Common myeloid progenitor, CD34-positive (primary cell): ENCODE measurements around the gene RCBTB1.
"Not testable (repeated sequence)": the region's sequence is repeated elsewhere in the genome, so short reads cannot be mapped to it uniquely, and the experiment has no call there.

Experiments
- CTCF ChIA-PET: fragments of 350-600 bp; sonication (Branson Sonifier 250); formaldehyde crosslinking; loops from one replicate; lab custom pipeline; 2021; ENCODE audit warnings: antibody characterized with exemption; lab: Charles Lee
- POLR2A ChIA-PET: fragments of 350-600 bp; sonication (Branson Sonifier 250); formaldehyde crosslinking; loops from one replicate; lab custom pipeline; 2021; ENCODE audit warnings: antibody characterized with exemption; lab: Charles Lee
- DNase-seq, 3 donors: peaks; one replicate each; pipeline versions ENCODE4 v3.0.0 to v3.0.0-alpha.2; 2013
- H3K27ac ChIP-seq, 2 experiments: 1 replicate in 1 of 2; 2 replicates in 1 of 2; pipeline ENCODE4 v1.7.0; 2013; ENCODE audit warnings: inconsistent platforms in 2 of 2, low read length in 2 of 2, mild to moderate bottlenecking in 2 of 2, low read depth in 1 of 2, moderate library complexity in 1 of 2; ENCODE audit not compliant: severe bottlenecking in 2 of 2, insufficient read depth in 1 of 2, poor library complexity in 1 of 2
- H3K27me3 ChIP-seq, 5 experiments: replicated peaks in 2 of 5; 1 replicate in 3 of 5; 2 replicates in 2 of 5; pipeline versions ENCODE4 v1.6.1 to v1.7.0; 2013; ENCODE audit warnings: low read length in 4 of 5, mild to moderate bottlenecking in 2 of 5, moderate library complexity in 2 of 5, inconsistent platforms in 1 of 5; ENCODE audit not compliant: insufficient read depth in 5 of 5, control insufficient read depth in 4 of 5
- H3K36me3 ChIP-seq, 4 experiments: 1 replicate in 2 of 4; 2 replicates in 2 of 4; pipeline versions ENCODE4 v1.6.1 to v1.7.0; 2013; ENCODE audit warnings: low read length in 3 of 4, control low read depth in 1 of 4, mild to moderate bottlenecking in 1 of 4; ENCODE audit not compliant: control insufficient read depth in 4 of 4, insufficient read depth in 4 of 4
- H3K4me1 ChIP-seq, 4 experiments: 1 replicate in 3 of 4; 2 replicates in 1 of 4; pipeline versions ENCODE4 v1.6.1 to v1.7.1; 2013; ENCODE audit warnings: low read length in 3 of 4, mild to moderate bottlenecking in 3 of 4, control low read depth in 1 of 4, inconsistent platforms in 1 of 4, moderate library complexity in 1 of 4; ENCODE audit not compliant: control insufficient read depth in 4 of 4, insufficient read depth in 4 of 4; ENCODE audit errors: control extremely low read depth in 1 of 4
- H3K4me3 ChIP-seq, 7 experiments: 1 replicate in 4 of 7; 2 replicates in 3 of 7; pipeline versions ENCODE4 v1.5.1 to v1.7.0; 2013; ENCODE audit warnings: mild to moderate bottlenecking in 7 of 7, low read length in 6 of 7, moderate library complexity in 6 of 7, inconsistent platforms in 2 of 7, low read depth in 2 of 7, control low read depth in 1 of 7; ENCODE audit not compliant: insufficient read depth in 4 of 7, control insufficient read depth in 1 of 7; ENCODE audit errors: extremely low read depth in 1 of 7
- H3K9me3 ChIP-seq, 5 experiments: 1 replicate in 4 of 5; 2 replicates in 1 of 5; pipeline versions ENCODE4 v1.6.1 to v1.7.1; 2013; ENCODE audit warnings: low read length in 4 of 5, mild to moderate bottlenecking in 2 of 5, inconsistent platforms in 1 of 5, low read depth in 1 of 5, moderate library complexity in 1 of 5; ENCODE audit not compliant: control insufficient read depth in 4 of 5, insufficient read depth in 2 of 5; ENCODE audit errors: control extremely low read depth in 1 of 5
- WGBS: methylation state at CpG from one replicate; pipeline ENCODE4 v1.1.5; 2013; ENCODE audit not compliant: insufficient coverage; 5-methylcytosine and 5-hydroxymethylcytosine counted together

RCBTB1 gene

GRCh38 chr13:49496837-49497236 lies 88.5 kb downstream of the RCBTB1 start:
- Histone ChIP-seq H3K4me1 (peaks cover 2 to 25% (median 16%) of the 10 kb centered on the region in 4 experiments), H3K27ac (peak overlapping the region in 1 of 2 experiments; percentile 44), H3K36me3 (peaks cover 4 to 23% (median 15%) of the 10 kb centered on the region in 4 experiments), H3K4me3 (peak overlapping the region in 4 of 7 experiments; percentile 56 to 92 (median 74))
- WGBS = 93% methylated on average over 6 of the region's 11 CpGs
- H3K27me3 ChIP-seq, H3K9me3 ChIP-seq: not testable (repeated sequence)
- ChIA-PET CTCF (interaction anchor here (0.8 to 1.2 kb wide), 2 partner anchors 110 to 112 kb away, joined by 3 to 4 read pairs; no protein-coding TSS in a partner anchor), POLR2A (interaction anchor here (0.6 kb wide), 1 partner anchor 110 kb away, joined by 6 read pairs; no protein-coding TSS in a partner anchor)
- peak in 2 of 3 donors; percentile 14 to 15 for DNase-seq

GRCh38 chr13:49495783-49496762 lies 89.3 kb downstream of the RCBTB1 start, which contains the start of gene PHF11:
PHF11 (plus strand) TSS chr13:49495953; CDS start chr13:49496002, 49 bp downstream.
- ChIA-PET POLR2A (interaction anchor here (0.6 to 2.0 kb wide), 4 partner anchors 10 to 111 kb away, joined by 3 to 6 read pairs (median 4); no protein-coding TSS in a partner anchor), CTCF (interaction anchor here (0.8 to 3.4 kb wide), 10 partner anchors 22 to 132 kb away, joined by 3 to 11 read pairs (median 4); partner anchors contain the start of genes ARL11, CAB39L and SETDB2)
- H3K4me1 ChIP-seq = peaks cover 2 to 25% (median 16%) of the 10 kb centered on the region in 4 experiments
- H3K27ac ChIP-seq = peak within 1 kb of the TSS; percentile 21 to 75
- peak; percentile 88 to 96 (median 95) for DNase-seq
- WGBS = 0% methylated on average over 36 of the region's 71 CpGs
- no peaks in the 10 kb centered on the region for H3K27me3 ChIP-seq
- H3K36me3 ChIP-seq = peaks cover 9 to 30% (median 15%) of the 10 kb centered on the region in 4 experiments
- peak within 1 kb of the TSS; percentile 36 to 92 (median 76) for H3K4me3 ChIP-seq
- no peaks in the 10 kb centered on the region for H3K9me3 ChIP-seq

GRCh38 chr13:49494645-49495044 lies 90.7 kb downstream of the RCBTB1 start:
- Histone ChIP-seq H3K36me3 (peaks cover 8 to 32% (median 14%) of the 10 kb centered on the region in 4 experiments), H3K9me3 (no peaks in the 10 kb centered on the region), H3K27ac (no peak overlapping the region), H3K4me3 (peak overlapping the region; percentile 32 to 92 (median 76)), H3K4me1 (peaks cover 2 to 25% (median 16%) of the 10 kb centered on the region in 4 experiments), H3K27me3 (no peaks in the 10 kb centered on the region)
- peak; percentile 8 to 32 (median 25) for DNase-seq
- CTCF ChIA-PET = interaction anchor here (1.3 to 3.4 kb wide), 5 partner anchors 17 to 113 kb away, joined by 3 to 11 read pairs (median 6); no protein-coding TSS in a partner anchor
- POLR2A ChIA-PET = interaction anchor here (2.0 kb wide), 1 partner anchor 12 kb away, joined by 5 read pairs; no protein-coding TSS in a partner anchor
- no CpG with 5 or more reads among the region's 2 CpGs for WGBS

GRCh38 chr13:49488563-49488962 lies 96.8 kb downstream of the RCBTB1 start:
- H3K27me3 ChIP-seq = no peaks in the 10 kb centered on the region
- H3K4me1 ChIP-seq = peaks cover 0 to 1% (median 0%) of the 10 kb centered on the region in 4 experiments
- no peaks in the 10 kb centered on the region for H3K9me3 ChIP-seq
- POLR2A ChIA-PET = no interaction called here
- no CpG with 5 or more reads among the region's 2 CpGs for WGBS
- CTCF ChIA-PET = interaction anchor here (0.6 kb wide), 1 partner anchor 82 kb away, joined by 3 read pairs; no protein-coding TSS in a partner anchor
- H3K27ac ChIP-seq = no peak overlapping the region
- no peak overlapping the region for H3K4me3 ChIP-seq
- DNase-seq = no peak
- H3K36me3 ChIP-seq = peaks cover 23 to 60% (median 47%) of the 10 kb centered on the region in 4 experiments
